CD14-positive monocyte (primary cell): ENCODE measurements around the gene MAGI3. TPM values are rescaled to one million over a fixed set of nuclear protein-coding genes. Genes with fewer than 3 reads are reported as not detected.
"Not testable (repeated sequence)": the region's sequence is repeated elsewhere in the genome, so short reads cannot be mapped to it uniquely, and the experiment has no call there.

Source experiments
- DNase-seq, 3 donors: peaks; one replicate each; pipeline ENCODE4 v3.0.0-alpha.2; 2011 to 2022
- H2AFZ ChIP-seq: 2 replicates; pipeline ENCODE4 v1.6.0; 2012; ENCODE audit warnings: mild to moderate bottlenecking, low read depth, low read length, inconsistent platforms; ENCODE audit not compliant: insufficient read depth, poor library complexity, severe bottlenecking
- H3K27ac ChIP-seq, 2 donors: 1 replicate in 1 of 2; 2 replicates in 1 of 2; pipeline ENCODE4 v1.5.1; 2012 to 2013; ENCODE audit warnings: low read length in 2 of 2, control low read depth in 1 of 2, inconsistent platforms in 1 of 2, low read depth in 1 of 2, mild to moderate bottlenecking in 1 of 2
- H3K27me3 ChIP-seq, 2 donors: one replicate each; pipeline versions ENCODE4 v1.6.0 to v1.6.1; 2011 to 2013; ENCODE audit warnings: low read length in 2 of 2; ENCODE audit not compliant: control insufficient read depth in 2 of 2, insufficient read depth in 2 of 2
- H3K36me3 ChIP-seq, 2 donors: replicated peaks in 1 of 2; 1 replicate in 1 of 2; 2 replicates in 1 of 2; pipeline versions ENCODE4 v1.5.1 to v1.6.1; 2012 to 2013; ENCODE audit warnings: low read length in 2 of 2, control low read depth in 1 of 2, inconsistent platforms in 1 of 2, mild to moderate bottlenecking in 1 of 2; ENCODE audit not compliant: insufficient read depth in 2 of 2, control insufficient read depth in 1 of 2
- H3K4me1 ChIP-seq, 2 donors: 1 replicate in 1 of 2; 2 replicates in 1 of 2; pipeline versions ENCODE4 v1.5.1 to v1.6.1; 2012 to 2013; ENCODE audit warnings: low read length in 2 of 2, control low read depth in 1 of 2, inconsistent platforms in 1 of 2, mild to moderate bottlenecking in 1 of 2, moderate library complexity in 1 of 2; ENCODE audit not compliant: insufficient read depth in 2 of 2, control insufficient read depth in 1 of 2
- H3K4me2 ChIP-seq: replicated peaks from 2 replicates; pipeline ENCODE3; 2012; ENCODE audit warnings: low read length, moderate library complexity, mild to moderate bottlenecking; ENCODE audit not compliant: poor library complexity, severe bottlenecking; ENCODE audit errors: extremely low read depth
- H3K4me3 ChIP-seq, 3 experiments: fragments of 200-600 bp in 1 of 3; sonication (generic) in 1 of 3; replicated peaks in 1 of 3; 1 replicate in 2 of 3; 2 replicates in 1 of 3; pipeline ENCODE4 v1.5.1; 2011 to 2013; ENCODE audit warnings: low read length in 3 of 3, mild to moderate bottlenecking in 3 of 3, control low read depth in 2 of 3, low read depth in 2 of 3, inconsistent platforms in 1 of 3, moderate library complexity in 1 of 3
- H3K79me2 ChIP-seq: 2 replicates; pipeline ENCODE4 v1.6.0; 2012; ENCODE audit warnings: mild to moderate bottlenecking, control low read depth, inconsistent platforms, low read length, moderate library complexity; ENCODE audit not compliant: insufficient read depth
- H3K9ac ChIP-seq: 2 replicates; pipeline ENCODE4 v1.6.0; 2017; ENCODE audit warnings: low read length, mild to moderate bottlenecking; ENCODE audit not compliant: insufficient read depth, poor library complexity, severe bottlenecking
- H3K9me3 ChIP-seq, 2 donors: replicated peaks in 1 of 2; 1 replicate in 1 of 2; 2 replicates in 1 of 2; pipeline versions ENCODE4 v1.5.1 to v1.6.1; 2012 to 2013; ENCODE audit warnings: low read length in 2 of 2, control low read depth in 1 of 2; ENCODE audit not compliant: control insufficient read depth in 1 of 2, insufficient read depth in 1 of 2
- H4K20me1 ChIP-seq: 2 replicates; pipeline ENCODE4 v1.6.0; 2012; ENCODE audit warnings: mild to moderate bottlenecking, low read length, control low read depth, moderate library complexity; ENCODE audit not compliant: insufficient read depth
- H3K27ac Mint-ChIP-seq, 7 donors: one replicate each; pipeline ENCODE4 v1.8.0; 2020; ENCODE audit warnings: mild to moderate bottlenecking in 7 of 7, mixed read lengths in 7 of 7, moderate library complexity in 6 of 7, inconsistent platforms in 2 of 7
- H3K27me3 Mint-ChIP-seq, 3 donors: one replicate each; pipeline ENCODE4 v1.8.0; 2021 to 2022; ENCODE audit warnings: low read depth in 3 of 3, mild to moderate bottlenecking in 3 of 3, mixed read lengths in 3 of 3, moderate library complexity in 3 of 3, inconsistent platforms in 1 of 3
- H3K36me3 Mint-ChIP-seq, 2 donors: one replicate each; pipeline ENCODE4 v1.8.0; 2020; ENCODE audit warnings: mixed read lengths in 2 of 2, inconsistent platforms in 1 of 2, mild to moderate bottlenecking in 1 of 2
- H3K4me1 Mint-ChIP-seq: one replicate; pipeline ENCODE4 v1.8.0; 2020; ENCODE audit warnings: mild to moderate bottlenecking, mixed read lengths
- H3K4me3 Mint-ChIP-seq, 2 donors: one replicate each; pipeline ENCODE4 v1.8.0; 2020; ENCODE audit warnings: mild to moderate bottlenecking in 2 of 2, mixed read lengths in 2 of 2, moderate library complexity in 1 of 2
- H3K9me3 Mint-ChIP-seq, 7 donors: one replicate each; pipeline ENCODE4 v1.8.0; 2020 to 2022; ENCODE audit warnings: mixed read lengths in 7 of 7, mild to moderate bottlenecking in 6 of 7, moderate library complexity in 6 of 7, inconsistent platforms in 2 of 7
- CTCF ChIP-seq: fragments of 200-600 bp; IDR thresholded peaks from one replicate; pipeline ENCODE4 v1.8.0; 2022; ENCODE audit warnings: antibody characterized with exemption, mild to moderate bottlenecking
- WGBS: methylation state at CpG from one replicate; pipeline ENCODE4 v1.1.5; 2013; ENCODE audit warnings: missing lambda C conversion rate; ENCODE audit not compliant: insufficient coverage; 5-methylcytosine and 5-hydroxymethylcytosine counted together
- intact Hi-C, 2 donors: fragments of 100-400 bp; cut with micrococcal nuclease; formaldehyde crosslinking; loops; one replicate each; pipeline versions ENCODE4 v1.15.0 to v1.15.1; 2023
- polyA plus RNA-seq, 3 donors: library from polyadenylated mRNA; depleted of rRNA in 1 of 3; unstranded in 2 of 3; stranded (reverse) in 1 of 3; fragments of 300-500 nt in 2 of 3; fragments of >200 nt in 1 of 3; fragmentation: Illumina TruSeq in 2 of 3; gene quantifications; 1 replicate in 2 of 3; 2 replicates in 1 of 3; pipeline ENCODE4 v1.2.3, GENCODE V29; 2012 to 2021

The MAGI3 gene
- polyA plus RNA-seq, 3 donors, result 0.36 to 0.58 (median 0.43) TPM

- DNase-seq, result no peak
- Histone ChIP-seq H3K4me2 (no peak overlapping the region), H3K27me3 (no peaks in the 10 kb centered on the region), H3K79me2 (no peaks in the 10 kb centered on the region), H4K20me1 (no peaks in the 10 kb centered on the region), H3K9me3 (peaks cover 0 to 11% of the 10 kb centered on the region in 2 donors), H2AFZ (no peak overlapping the region), H3K27ac (no peak overlapping the region), H3K36me3 (no peaks in the 10 kb centered on the region), H3K4me3 (no peak overlapping the region), H3K9ac (no peak overlapping the region), H3K4me1 (no peaks in the 10 kb centered on the region)
- no peak for TF ChIP-seq CTCF
- Mint-ChIP-seq H3K9me3 (peaks cover 5 to 41% (median 29%) of the 10 kb centered on the region in 7 donors), H3K36me3 (no peaks in the 10 kb centered on the region), H3K4me3 (no peak overlapping the region), H3K27ac (no peak overlapping the region), H3K4me1 (no peaks in the 10 kb centered on the region), H3K27me3 (peaks cover 0 to 2% (median 0%) of the 10 kb centered on the region in 3 donors)
- intact Hi-C loops, result no loop called here
Observed at GRCh38 chr1:113567427-113567826, 177.1 kb downstream of the MAGI3 start.

DNA sequence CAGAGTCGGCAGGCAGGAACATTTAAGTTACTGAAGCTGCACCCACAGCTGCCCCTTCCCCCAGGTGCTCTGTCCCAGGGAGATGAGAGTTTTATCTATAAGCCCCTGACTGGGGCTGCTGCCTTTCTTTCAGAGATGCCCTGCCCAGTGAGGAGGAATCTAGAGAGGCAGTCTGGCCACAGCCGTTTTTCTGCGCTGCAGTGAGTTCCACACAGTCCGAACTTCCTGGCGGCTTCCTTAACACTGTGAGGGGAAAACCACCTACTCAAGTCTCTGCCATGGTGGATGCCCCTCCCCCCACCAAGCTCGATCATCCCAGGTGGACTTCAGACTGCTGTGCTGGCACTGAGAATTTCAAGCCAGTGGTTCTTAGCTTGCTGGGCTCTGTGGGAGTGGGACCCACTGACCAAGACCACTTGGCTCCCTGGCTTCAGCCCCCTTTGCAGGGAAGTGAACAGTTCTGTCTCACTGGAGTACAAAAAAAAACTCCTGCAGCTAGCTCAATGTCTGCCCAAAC is 185.5 kb downstream of the MAGI3 start:
- H3K79me2 ChIP-seq, H3K4me2 ChIP-seq, H3K9me3 ChIP-seq, H3K27me3 Mint-ChIP-seq, H2AFZ ChIP-seq, H3K36me3 Mint-ChIP-seq, H3K36me3 ChIP-seq, H3K27ac ChIP-seq, H3K27me3 ChIP-seq, intact Hi-C loops, H3K9ac ChIP-seq, DNase-seq, H3K4me3 Mint-ChIP-seq, H4K20me1 ChIP-seq, H3K4me1 Mint-ChIP-seq, H3K4me1 ChIP-seq, H3K4me3 ChIP-seq, H3K27ac Mint-ChIP-seq: not testable (repeated sequence)
- 100% methylated on average over 5 of the region's 6 CpGs for WGBS
- H3K9me3 Mint-ChIP-seq, result peaks cover 7 to 31% (median 24%) of the 10 kb centered on the region in 7 donors
